NCI-H2196 treated with DMSO at 0.1 percent for 48 hours (cell line): ENCODE data around the gene SHC2.
"Not testable (repeated sequence)": the region's sequence is repeated elsewhere in the genome, so short reads cannot be mapped to it uniquely, and the experiment has no call there.

ENCODE experiments used
- DNase-seq: peaks from one replicate; lab custom pipeline; 2025; ENCODE audit not compliant: unreplicated experiment; lab: John Stamatoyannopoulos, UW

SHC2 gene

GRCh38 chr19:427675-428074, 33.2 kb downstream of the SHC2 start:
- DNase-seq = not testable (repeated sequence)

GRCh38 chr19:426725-427445, 33.9 kb downstream of the SHC2 start:
- no peak for DNase-seq

DNA sequence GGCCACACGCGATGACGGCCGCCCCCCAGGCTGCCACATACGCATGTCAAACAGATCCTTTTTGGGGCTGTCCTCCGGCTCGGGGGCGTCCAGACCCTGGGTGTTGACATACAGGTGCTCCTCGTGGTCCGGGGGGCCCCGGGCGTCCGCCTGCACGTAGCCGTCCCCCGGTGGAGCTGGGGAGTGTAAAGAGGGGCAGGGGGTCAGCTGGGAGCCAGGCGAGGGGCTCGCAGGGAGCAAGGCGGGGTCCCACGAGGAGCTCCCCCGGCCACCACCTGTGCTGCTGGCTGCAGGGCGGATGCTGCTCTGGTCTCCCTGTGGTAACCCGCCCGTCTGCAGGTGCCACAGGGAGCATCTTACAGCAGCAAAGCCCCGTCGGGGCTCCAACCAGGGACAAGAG, 35.8 kb downstream of the SHC2 start:
- no peak for DNase-seq

GRCh38 chr19:424546-424945, 36.3 kb downstream of the SHC2 start:
- DNase-seq = no peak

DNA sequence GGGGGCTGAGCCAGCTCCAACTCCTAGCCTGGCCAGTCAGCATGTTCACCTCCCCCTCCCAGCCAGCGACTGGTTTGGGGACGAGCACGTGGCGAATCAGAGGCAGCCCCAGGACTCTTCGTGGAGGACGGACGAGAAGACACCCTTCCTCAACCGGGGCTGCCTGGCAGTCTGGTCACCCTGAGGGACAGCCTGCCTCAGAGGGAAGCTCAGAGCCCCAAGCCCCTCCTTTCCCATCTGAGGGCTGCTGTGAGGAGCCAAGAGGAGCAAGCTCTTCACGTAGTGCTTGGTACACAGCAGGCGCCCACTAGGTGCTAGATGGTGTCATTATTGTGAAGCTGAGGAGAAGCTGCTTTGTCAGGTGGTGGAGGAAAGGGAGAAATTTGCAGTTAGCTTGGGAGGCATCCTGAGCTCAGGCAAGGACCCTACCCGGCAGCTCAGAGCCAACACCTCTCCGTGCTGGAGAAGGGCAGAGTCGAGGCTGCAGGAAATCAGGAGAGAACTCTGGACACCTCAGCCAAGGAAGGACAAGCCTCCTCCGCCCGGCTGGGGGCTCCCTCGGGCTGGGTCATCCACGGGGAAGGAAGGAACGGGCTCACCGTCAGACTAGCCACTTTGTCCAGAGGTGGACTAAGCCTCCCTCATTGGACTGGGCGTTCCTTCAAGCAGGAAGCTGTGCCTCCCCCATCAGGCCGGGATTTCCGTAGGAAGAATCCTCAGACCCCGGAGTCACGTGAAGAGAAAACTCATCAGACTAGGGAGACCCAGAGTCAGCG, 37.0 kb downstream of the SHC2 start:
- DNase-seq = no peak

GRCh38 chr19:422917-423226, 38.0 kb downstream of the SHC2 start:
- not testable (repeated sequence) for DNase-seq

DNA sequence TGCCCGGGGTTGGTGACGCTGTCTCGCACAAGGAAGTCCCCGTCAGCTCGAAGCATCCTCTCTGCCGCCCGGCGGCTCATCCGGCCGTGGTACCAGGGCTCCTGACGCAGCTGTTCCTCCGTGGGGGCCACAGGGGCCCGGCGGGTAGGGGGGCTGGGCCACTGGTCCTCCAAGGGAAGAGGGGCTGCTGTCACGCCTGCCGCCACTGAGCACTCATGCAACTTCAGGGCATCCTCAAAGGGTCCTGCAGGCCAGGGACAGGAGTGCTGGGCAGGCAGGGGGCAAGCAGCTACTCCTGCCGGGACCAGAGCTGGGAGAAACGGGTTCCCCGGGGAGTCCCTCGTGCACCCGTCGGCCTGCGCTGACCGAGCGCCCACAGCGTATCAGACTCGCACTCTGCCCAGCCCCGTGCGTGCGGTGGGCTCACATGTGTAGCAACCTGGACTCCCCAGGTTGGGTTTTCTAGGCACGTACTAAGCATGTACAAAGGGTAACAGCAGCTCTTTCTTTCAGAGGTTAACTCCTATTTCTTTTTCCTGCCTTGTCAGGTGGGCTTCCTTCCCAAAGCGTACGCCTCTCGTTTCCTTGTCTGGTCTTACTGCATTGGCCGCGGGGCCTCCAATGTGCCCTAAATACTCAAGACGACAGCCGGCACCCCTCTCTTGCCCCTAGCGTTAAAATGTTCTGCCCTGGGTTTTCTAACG, 38.5 kb downstream of the SHC2 start:
- DNase-seq = no peak

- no peak for DNase-seq
Measured at GRCh38 chr19:419721-420515, 40.9 kb downstream of the SHC2 start.

DNA sequence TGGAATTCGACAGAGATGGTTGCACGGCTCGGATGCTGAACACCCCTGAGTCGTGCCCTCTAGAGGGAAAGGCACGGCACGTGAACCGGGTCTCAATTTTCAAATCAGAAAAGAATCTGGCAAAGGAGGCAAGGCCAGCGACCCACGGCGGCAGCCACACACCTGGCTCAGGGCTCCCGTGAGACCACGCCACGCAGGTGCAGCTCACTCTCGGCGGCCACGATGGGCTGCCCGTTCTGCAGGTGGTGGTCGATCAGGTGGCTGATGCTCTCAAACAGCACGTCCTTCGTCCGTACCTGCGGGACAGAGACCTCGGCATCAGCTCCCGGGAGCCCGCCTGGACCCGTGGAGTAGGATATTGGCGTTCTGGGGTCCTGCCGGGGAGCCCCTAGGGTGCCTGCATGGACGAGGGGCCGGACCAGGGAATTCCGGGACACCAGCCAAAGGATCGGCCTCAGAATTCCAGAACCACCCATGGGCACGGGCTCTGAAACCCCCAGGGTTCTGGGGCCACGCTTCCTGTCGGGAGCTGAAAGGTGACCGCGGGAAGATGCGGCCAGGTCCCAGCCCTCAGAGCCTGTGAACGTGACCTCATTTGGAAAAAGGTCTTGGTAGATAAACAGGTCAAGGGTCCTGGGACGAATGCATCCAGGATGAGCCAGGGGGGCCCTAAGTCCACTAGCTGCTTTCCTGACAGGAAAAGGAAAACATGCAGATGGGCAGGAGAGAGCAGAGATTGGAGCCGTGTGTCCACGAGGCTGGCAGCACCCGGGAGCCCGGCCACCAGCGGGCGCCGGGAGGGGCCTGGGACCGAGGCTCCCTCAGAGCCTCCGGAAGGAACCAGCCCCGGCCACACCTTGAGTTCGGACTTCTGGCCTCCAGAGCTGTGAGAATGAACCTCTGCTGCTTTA, 41.8 kb downstream of the SHC2 start:
- DNase-seq = no peak

GRCh38 chr19:416416-416815, 44.4 kb downstream of the SHC2 start:
- DNase-seq = no peak

DNA sequence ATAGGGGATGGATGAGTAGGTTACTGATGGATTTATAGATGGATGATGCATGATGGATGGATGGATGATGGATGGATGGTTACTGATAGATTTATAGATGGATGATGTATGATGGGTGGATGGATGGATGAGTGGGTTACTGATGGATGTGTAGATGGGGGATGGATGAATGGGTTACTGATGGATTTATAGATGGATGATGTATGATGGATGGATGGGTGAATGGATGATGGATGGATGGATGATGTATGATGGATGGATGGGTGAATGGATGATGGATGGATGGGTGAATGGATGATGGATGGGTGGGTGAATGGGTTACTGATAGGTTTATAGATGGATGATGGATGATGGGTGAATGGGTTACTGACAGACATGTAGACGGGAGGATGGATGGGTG, 45.5 kb downstream of the SHC2 start:
- DNase-seq = no peak

GRCh38 chr19:413756-414420, 46.9 kb downstream of the SHC2 start:
- DNase-seq = no peak

DNA sequence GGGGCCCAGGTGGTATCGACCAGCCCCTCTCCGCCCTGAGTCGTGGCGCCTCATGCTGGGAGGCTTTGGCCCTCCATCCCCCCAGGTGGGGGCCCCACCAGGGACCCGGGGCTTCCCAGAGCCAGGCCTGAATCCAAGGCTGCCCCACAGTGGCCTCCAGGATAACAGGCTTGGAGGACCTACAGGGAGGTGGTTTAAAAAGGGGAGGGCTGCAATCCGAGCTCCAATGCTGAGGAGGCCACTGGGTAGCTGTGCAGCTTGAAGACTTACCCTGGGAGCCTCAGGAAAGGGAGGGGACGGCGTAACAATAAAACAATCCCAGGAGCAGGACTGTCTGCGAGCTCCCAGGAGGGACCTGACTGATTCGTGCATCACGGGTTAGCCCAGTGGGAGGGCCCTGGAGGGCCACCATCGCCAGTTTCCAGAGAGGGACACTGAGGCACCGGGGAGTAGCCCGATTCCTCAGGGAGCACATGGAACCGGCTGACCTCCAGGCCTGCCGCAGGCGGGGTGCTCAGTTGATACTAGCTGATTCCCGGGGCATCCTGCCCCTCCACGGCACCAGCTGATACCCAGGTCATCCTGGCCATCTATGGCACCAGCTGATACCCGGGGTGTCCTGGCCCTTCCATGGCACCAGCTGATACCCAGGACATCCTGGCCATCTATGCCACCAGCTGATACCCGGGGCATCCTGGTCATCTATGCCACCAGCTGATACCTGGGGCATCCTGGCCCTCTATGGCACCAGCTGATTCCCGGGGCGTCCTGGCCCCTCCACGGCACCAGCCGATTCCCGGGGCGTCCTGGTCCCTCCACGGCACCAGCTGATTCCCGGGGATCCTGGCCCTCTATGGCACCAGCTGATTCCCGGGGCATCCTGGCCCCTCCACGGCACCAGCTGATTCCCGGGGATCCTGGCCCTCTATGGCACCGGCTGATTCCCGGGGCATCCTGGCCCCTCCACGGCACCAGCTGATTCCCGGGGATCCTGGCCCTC, 48.2 kb downstream of the SHC2 start:
- DNase-seq = peak; percentile 9

GRCh38 chr19:411723-412355, 49.0 kb downstream of the SHC2 start:
- no peak for DNase-seq

GRCh38 chr19:411121-411722, 49.6 kb downstream of the SHC2 start:
- DNase-seq = not testable (repeated sequence)

DNA sequence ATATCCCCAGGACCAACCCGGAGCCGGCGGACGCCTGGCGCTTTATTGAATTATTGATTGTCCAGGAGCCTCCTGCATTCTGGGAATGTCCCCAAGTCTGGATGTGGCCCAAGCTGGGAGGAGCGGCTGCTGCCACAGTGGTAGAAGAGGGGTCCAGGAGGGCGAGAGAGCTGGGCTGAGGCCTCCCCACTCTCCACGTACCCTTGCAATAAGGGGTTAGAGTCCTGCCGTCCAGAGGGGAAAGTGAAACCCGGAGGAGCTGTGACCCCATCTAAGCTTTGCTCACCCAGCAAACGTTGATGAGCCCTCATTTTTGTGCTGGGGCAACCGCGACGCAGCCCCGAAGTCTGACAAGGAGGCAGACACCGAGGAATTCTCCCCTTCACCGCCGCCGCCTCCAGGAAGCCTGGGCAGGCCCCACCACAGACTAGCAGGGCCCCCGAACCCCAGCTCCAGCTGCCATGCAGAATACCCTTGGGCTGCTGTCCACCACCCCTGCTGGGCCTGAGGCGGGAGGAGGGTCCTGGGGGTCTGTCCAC, 50.5 kb downstream of the SHC2 start:
- no peak for DNase-seq

- no peak for DNase-seq
Measured at GRCh38 chr19:409516-410242, 51.2 kb downstream of the SHC2 start.
